Measurements from ENCODE around the gene JAK1. TPM values are rescaled to one million over a fixed set of nuclear protein-coding genes. Genes with fewer than 3 reads are reported as not detected.
"Not testable (repeated sequence)": the region's sequence is repeated elsewhere in the genome, so short reads cannot be mapped to it uniquely, and the experiment has no call there.

JAK1 gene
- total RNA-seq (2014; rRNA removed; shearing (Covaris generic)), result 41.3 and 43.5 TPM in 2 replicates
- 36.4 and 41.3 TPM in 2 replicates for polyA plus RNA-seq (2015; cell fraction: cytosol; rRNA removed)
- 53.7 and 56.1 TPM in 2 replicates for polyA plus RNA-seq (2015; cell fraction: nucleus; rRNA removed)

- peak; percentile 68 for DNase-seq (ENCODE audit: low read depth, low spot score)
- in situ Hi-C loops (cut with HindIII; ENCODE audit: low pct_unique_long_range_greater_than_20kb, low sequenced_read_pairs), result no loop called here
These were observed at the start of gene JAK1 for GRCh38 chr1:64966158-64966971. TSS of gene JAK1 (minus strand) at chr1:64966549. CDS start at chr1:64886264, 80,285 bp downstream.

DNA sequence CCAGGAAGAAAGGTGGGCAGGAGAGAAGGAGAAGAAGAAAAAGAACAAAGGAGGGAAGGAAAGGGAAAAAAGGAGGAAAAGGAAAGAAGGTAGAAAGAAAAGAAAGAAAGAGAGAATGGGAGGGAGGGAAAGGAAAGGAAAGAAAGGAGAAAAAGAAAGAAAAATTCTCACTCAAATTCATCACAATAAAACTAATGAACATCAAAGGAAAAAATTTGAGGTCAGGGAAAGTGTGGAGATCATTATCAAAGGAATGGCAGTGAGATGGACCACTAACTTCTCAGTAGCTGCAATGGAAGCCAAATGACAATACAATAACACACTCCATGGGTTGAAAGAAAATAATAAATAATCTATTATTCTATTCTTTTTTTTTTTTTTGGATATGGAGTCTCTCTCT lies 48.0 kb upstream of the JAK1 start:
- DNase-seq (ENCODE audit: low read depth, low spot score), result no peak
- in situ Hi-C loops (cut with HindIII; ENCODE audit: low pct_unique_long_range_greater_than_20kb, low sequenced_read_pairs), result no loop called here

GRCh38 chr1:65011983-65012382 lies 45.6 kb upstream of the JAK1 start:
- DNase-seq (ENCODE audit: low read depth, low spot score), result no peak
- in situ Hi-C loops (cut with HindIII; ENCODE audit: low pct_unique_long_range_greater_than_20kb, low sequenced_read_pairs), result no loop called here

DNA sequence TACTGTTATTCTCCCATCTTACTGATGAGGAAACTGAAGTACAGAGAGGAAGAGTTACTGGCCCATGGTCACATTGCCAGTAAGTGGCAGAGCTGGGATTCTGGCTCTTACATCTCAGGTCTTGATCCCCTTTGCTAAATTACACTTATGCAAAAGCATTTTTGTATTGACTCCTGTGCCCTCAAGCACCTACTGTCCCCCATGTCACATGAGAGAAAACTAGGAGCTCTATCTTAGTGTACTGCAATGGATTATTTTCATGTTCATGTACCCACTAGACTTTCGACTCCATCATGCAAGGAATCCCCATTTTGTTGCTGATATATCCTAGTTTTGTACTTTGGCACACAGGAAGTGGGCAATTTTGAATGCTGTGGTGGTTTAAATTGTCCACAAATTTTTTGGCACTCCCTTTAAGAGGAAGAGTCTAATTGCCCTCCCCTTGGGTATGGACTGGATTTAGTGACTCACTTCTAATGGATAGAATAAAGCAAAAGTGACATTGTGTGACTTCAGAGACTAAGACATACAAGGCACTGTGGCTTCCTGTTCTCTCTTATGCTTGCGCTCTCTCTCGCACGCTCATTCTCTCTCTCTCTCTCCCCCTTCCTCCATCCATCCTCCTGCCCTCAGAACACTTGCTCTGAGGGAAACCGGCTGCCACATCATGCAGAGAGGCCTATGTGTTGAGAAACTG lies 43.5 kb upstream of the JAK1 start:
- DNase-seq (ENCODE audit: low read depth, low spot score), result no peak
- in situ Hi-C loops (cut with HindIII; ENCODE audit: low pct_unique_long_range_greater_than_20kb, low sequenced_read_pairs), result no loop called here

DNA sequence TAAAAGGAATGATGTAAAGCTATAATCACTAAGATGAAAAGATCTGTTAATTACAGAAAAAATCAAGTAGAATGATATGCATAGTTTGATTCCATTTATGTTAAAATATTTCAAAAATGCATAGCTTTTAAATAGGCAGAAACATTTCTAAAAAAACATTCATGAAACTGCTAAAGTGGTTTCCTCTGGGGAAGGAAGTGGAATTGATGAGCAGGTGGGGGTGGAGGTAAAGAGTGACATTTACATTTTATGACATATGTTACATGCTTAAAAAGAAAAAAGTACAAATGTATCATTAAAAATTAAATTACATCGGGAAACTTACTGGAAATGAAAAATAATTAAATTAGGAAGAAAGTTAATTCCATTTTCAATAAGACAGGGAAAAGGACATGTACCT lies 42.8 kb upstream of the JAK1 start:
- in situ Hi-C loops (cut with HindIII; ENCODE audit: low pct_unique_long_range_greater_than_20kb, low sequenced_read_pairs), result no loop called here
- DNase-seq (ENCODE audit: low read depth, low spot score), result no peak

- in situ Hi-C loops (cut with HindIII; ENCODE audit: low pct_unique_long_range_greater_than_20kb, low sequenced_read_pairs), result no loop called here
- no peak for DNase-seq (ENCODE audit: low read depth, low spot score)
These were observed 40.5 kb upstream of the JAK1 start for GRCh38 chr1:65006806-65007205.

DNA sequence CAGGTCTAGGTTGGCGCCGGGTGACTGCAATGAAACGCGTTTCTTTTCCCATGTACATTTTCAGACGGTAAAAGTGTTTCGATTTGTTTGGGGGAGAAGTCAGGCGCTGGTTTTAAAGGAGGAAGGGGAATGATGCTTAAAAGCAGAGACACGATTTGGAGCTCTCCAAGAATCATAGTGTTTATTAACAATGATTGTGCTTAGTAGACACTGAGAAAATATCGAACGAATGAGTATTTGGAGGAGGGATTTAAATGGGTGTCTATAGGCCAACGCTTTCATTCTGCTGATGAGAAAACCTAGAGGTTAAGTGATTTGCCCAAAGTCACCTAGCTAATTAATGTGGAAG lies 36.9 kb upstream of the JAK1 start:
- no peak for DNase-seq (ENCODE audit: low read depth, low spot score)

GRCh38 chr1:65002508-65003315 lies 36.4 kb upstream of the JAK1 start:
- no peak for DNase-seq (ENCODE audit: low read depth, low spot score)
- in situ Hi-C loops (cut with HindIII; ENCODE audit: low pct_unique_long_range_greater_than_20kb, low sequenced_read_pairs), result no loop called here

More for the DNA sequence above, 36.9 kb upstream of the JAK1 start:
- in situ Hi-C loops (cut with HindIII; ENCODE audit: low pct_unique_long_range_greater_than_20kb, low sequenced_read_pairs), result no loop called here

- DNase-seq (ENCODE audit: low read depth, low spot score), result no peak
- in situ Hi-C loops (cut with HindIII; ENCODE audit: low pct_unique_long_range_greater_than_20kb, low sequenced_read_pairs), result no loop called here
These were observed 35.8 kb upstream of the JAK1 start for GRCh38 chr1:65002156-65002507.

DNA sequence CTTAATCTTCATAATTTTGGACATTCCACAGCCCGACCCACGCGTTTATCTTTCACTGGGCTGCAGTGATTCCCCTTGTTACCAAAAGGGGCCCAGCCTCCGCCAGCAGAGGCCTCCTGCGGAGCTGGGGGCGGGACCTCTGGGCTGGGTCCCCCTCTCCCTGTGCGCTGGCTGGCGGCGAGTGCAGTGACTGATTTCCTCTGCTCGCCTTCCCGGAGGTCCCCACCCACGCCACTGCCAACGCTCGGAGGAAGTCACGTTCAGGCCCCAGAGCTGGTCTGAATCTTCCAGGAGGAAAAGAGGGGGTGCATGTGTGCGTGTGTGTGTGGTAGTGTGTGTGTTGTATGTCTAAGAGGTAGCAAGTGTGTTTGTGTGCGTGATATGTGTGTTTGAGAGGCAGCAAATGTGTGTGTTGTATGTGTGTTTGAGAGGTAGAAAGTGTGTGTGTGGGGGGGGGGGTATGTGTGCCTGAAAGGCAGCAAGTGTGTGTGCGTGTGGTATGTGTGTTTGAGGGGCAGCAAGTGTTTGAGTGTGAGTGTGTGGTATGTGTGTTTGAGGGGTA lies 35.0 kb upstream of the JAK1 start:
- in situ Hi-C loops (cut with HindIII; ENCODE audit: low pct_unique_long_range_greater_than_20kb, low sequenced_read_pairs), result no loop called here
- DNase-seq (ENCODE audit: low read depth, low spot score), result no peak

DNA sequence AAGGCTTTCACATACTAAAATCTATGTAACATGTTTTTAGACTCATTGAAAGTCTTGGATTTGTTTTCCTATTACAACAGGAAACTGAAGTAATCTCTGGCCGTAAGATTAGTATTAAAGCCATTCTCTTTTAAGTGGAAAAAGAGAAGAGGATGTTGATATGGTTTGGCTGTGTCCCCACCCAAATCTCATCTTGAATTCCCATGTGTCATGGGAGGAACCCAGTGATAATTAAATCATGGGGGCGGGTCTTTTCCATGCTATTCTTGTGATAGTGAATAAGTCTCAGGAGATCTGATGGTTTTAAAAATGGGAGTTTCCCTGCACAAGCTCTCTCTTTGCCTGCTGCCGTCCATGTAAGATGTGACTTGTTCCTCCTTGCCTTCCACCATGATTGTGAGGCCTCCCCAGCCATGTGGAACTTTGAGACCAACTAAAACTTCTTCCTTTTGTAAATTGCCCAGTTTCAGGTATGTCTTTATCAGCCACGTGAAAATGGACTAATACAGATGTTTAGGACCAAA lies 32.1 kb upstream of the JAK1 start:
- DNase-seq (ENCODE audit: low read depth, low spot score); in situ Hi-C loops (cut with HindIII; ENCODE audit: low pct_unique_long_range_greater_than_20kb, low sequenced_read_pairs): not testable (repeated sequence)

DNA sequence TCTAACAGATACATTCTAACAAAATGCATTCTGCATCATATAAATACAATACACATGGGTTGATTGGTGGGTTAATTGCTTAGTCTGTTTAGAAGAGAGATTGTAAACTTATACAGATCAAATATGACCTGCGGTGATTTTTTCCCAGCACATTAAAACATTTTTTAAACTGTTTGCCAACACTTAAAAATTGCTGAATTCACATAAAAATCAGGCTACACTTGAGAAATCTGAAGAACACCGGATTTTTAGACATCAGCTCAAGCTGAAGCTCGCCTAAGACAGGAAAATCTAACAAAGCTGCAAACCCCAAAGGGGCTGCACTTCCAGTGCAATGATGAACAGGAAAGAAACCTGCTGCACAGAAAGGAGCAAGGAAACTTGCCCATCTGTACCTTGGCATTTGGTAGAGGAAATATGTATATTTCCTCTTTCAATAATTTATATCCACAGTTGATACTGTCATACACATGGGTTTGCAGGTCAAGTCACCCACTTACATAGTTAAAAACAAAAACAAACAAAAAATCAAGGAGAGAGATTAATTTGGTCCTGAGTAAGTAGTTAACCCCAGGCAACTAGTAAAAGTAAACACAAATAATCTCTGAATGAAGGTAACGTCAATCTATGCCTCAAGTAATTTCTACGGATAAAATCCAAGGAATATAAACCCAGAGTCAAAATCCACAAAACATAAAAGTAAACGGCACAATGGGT lies 30.4 kb upstream of the JAK1 start:
- in situ Hi-C loops (cut with HindIII; ENCODE audit: low pct_unique_long_range_greater_than_20kb, low sequenced_read_pairs), result no loop called here
- DNase-seq (ENCODE audit: low read depth, low spot score), result no peak

DNA sequence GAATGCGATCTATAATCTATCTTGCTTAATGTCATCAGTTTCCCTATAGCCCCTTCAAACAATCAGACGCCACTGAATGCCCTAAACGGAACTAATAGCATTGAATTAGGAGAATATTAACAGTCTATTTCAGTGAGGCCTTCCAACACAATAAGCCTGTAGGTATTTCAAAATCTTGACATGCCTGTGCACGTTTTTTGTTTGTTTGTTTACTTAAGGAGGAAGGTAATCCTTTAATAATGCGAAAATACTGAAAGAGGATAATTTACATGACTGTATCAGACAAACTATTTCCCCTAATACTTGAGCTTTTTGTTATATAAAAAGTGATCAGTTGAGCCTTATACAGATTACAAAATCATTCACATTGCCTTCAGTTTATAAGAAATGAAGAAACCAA lies 29.0 kb upstream of the JAK1 start:
- no peak for DNase-seq (ENCODE audit: low read depth, low spot score)
- in situ Hi-C loops (cut with HindIII; ENCODE audit: low pct_unique_long_range_greater_than_20kb, low sequenced_read_pairs), result no loop called here

DNA sequence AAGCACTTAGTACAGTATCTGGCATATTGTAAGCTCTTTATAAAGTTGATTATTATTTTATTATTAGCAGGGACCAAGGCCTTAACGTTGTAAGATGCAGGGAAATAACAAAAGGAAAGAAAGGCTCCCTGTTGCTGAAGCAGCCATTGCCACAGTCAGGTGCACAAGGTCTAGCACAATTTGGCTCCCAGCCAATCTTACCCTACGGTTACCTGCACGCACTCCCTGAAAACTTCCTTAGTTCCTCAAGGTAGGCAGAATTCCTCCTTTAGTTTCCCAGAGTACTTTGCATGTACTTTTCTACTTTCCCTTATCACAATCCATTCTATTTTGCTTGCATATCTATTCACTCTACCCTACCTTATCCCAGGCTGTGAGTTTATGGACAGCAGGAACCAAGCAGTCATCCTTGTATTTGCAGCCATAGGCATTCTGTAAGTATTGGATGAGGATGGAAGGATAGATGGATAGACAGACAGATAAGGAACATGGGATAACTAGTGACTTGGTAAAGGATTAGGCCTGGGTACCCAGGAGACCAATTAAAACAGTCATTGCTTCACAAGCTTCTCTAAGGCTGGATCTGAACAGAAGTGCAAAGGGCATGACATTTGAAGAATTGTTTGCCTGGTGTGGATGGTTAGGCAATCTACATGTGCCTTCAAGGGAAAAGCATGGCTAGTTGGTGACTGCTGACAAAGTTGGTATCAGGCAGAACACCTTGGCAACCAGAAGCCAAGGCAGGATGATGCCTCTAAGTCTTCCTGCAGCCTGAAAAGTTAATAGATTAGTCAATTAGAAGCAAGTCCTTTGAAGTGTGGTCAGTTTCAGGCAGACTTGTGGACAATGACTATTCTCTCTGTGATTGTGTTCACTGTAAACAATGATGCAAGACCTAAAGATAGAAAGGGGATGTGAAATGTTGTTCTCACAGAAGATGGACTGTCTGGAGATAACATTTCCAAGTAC lies 20.8 kb upstream of the JAK1 start:
- no peak for DNase-seq (ENCODE audit: low read depth, low spot score)
- in situ Hi-C loops (cut with HindIII; ENCODE audit: low pct_unique_long_range_greater_than_20kb, low sequenced_read_pairs), result no loop called here

- no peak for DNase-seq (ENCODE audit: low read depth, low spot score)
- in situ Hi-C loops (cut with HindIII; ENCODE audit: low pct_unique_long_range_greater_than_20kb, low sequenced_read_pairs), result no loop called here
These were observed 18.4 kb upstream of the JAK1 start for GRCh38 chr1:64984737-64985136.

- in situ Hi-C loops (cut with HindIII; ENCODE audit: low pct_unique_long_range_greater_than_20kb, low sequenced_read_pairs), result no loop called here
- DNase-seq (ENCODE audit: low read depth, low spot score), result no peak
These were observed 17.8 kb upstream of the JAK1 start for GRCh38 chr1:64984106-64984505.

Measured in SK-MEL-5 (cell line).